ENCODE measurements around the gene ATAD3A.
"Not testable (repeated sequence)": the region's sequence is repeated elsewhere in the genome, so short reads cannot be mapped to it uniquely, and the experiment has no call there.

The ATAD3A gene

DNA sequence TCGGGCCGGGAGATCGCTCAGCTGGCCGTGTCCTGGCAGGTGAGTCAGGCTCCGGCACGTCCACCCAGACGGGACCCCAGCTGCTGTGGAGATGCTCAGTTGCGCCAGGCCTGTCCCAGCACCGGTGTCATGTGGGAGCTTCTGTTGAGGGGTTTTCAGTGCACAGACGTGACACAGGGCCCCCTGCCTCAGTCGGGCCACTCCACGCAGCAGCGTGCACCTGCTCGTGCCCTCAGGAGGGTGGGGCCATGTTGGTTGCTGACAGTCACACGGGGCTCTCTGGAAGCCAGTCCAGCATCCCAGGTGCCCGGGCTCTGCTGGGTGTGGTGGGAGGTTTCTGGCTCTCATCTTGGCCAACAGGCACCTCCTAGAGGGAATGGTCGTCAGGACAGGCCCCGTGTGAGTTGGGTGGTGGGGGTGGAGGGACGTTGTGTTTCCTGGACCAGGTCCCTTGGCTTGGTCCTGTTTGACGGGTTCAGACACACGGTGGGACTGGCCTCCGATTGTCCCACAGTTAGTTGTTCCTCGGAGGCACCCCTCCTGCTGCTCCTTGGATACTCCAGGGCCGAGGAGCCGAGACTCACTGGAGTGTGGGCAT lies 21.2 kb upstream of the ATAD3A start:
- DNase-seq, result no peak

- DNase-seq, result no peak
Measured at GRCh38 chr1:1491601-1492000, 20.4 kb upstream of the ATAD3A start.

GRCh38 chr1:1494311-1494710 lies 17.7 kb upstream of the ATAD3A start:
- not testable (repeated sequence) for DNase-seq

DNA sequence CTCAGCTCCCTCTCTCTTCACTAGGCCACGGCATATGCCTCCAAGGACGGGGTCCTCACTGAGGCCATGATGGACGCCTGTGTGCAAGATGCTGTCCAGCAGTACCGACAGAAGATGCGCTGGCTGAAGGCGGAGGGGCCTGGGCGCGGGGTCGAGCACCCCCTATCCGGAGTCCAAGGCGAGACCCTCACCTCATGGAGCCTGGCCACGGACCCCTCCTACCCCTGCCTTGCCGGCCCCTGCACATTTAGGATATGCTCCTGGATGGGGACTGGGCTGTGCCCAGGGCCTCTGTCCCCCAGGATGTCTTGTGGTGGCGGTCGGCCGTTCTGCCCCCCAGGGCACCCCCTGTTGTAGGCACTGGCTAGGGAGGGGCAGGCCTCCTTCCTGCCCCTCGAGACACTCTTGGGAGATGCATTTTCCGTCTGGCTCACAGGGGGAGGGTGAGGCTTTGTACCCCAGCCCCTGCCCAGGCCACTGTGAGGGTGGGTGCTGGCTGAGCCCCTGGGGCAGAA lies 16.4 kb upstream of the ATAD3A start:
- not testable (repeated sequence) for DNase-seq

GRCh38 chr1:1504777-1505365 lies 7.1 kb upstream of the ATAD3A start:
- peak; percentile 69 to 71 for DNase-seq

DNA sequence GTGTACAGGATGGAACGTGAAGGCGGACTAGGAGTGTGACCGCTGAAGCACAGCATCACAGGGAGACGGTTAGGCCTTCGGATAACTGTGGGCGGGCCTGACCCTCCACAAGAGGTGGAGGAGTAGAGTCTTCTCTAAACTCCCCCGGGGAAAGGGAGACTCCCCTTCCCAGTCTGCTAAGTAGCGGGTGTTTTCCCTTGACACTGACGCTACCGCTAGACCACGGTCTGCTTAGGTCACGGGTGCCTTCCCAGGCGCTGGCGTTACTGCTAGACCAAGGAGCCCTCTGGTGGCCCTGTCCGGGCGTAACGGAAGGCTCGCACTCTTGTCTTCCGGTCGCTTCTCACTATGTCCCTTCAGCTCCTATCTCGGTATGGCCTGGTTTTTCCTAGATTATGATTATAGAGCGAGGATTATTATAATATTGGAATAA lies 6.6 kb upstream of the ATAD3A start:
- peak; percentile 44 to 51 for DNase-seq

DNA sequence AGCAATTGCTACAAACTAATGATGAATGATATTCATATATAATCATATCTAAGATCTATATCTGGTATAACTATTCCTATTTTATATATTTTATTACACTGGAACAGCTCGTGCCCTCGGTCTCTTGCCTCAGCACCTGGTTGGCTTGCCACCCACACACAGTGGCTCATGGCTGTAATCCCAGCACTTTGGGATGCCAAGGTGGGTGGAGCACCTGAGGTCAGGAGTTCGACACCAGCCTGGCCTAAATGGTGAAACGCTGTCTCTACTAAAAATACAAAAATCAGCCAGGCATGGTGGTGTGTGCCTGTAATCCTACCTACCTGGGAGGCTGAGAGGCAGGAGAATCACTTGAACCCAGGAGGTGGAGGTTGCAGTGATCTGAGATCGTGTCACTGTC lies 6.2 kb upstream of the ATAD3A start:
- DNase-seq, result not testable (repeated sequence)

DNA sequence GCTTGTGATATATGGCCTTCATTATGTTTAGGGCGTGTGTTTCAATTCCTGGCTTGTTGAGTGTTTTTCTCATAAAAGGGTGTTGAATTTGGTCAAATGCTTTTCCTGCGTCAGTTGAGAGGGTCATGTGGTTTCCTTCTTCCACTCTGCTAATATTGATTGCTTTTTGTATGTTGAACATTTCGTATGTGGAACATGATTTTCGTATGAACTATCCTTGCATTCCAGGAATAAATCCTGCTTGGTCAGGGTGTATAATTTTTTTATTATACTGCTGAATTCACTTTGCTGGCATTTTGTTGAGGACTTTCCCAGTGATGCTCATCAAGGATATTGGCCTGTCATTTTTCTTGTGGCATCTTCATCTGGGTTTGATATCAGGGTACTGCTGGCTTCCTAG lies 4.7 kb upstream of the ATAD3A start:
- DNase-seq, result no peak

DNA sequence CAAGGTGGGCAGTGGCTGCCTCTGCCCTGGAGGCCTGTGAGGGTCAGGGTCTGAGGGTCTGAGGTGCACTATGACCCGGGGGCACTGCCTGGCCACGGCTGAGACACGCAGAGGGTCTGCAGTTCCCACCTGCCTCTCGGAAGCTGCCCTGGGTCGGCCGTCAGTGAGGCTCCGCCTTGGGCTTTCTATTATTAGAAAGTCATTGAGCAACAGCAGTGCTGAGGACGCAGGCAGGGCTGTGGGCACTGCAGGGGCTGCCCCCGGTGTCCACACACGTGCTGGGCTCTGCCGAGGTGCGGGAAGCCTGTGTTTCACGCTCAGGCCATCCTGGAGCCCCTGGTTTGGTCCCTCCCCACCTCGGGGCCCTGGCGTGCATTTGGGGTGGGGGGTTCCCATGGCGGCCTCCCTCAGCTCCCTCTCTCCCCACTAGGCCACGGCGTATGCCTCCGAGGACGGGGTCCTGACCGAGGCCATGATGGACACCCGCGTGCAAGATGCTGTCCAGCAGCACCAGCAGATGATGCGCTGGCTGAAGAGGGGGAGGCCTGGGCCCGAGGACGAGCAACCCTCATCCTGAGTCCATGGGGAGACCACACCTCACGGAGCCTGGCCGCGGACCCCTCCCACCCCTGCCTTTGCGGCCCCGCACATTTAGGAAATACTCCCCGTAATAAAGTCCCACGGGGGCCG lies 3.0 kb upstream of the ATAD3A start:
- DNase-seq, result not testable (repeated sequence)

DNA sequence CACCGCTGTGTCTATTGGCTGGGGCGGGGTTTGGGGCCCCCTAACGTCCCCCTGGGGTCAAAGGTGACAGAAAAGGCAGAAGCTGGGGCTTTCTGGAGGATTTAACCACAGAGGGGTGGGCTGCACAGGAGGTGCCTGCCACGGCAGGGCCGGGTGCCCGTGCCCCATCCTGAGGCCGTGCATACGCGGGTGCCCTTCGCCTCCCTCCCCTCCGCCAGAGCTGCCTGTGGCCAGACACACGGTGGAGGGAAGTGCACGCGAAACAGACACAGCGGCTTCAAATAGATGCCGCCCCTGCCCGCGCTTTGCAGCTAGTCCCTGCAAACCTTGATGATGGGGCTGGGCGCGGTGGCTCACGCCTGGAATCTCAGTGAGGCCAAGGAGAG lies 2.5 kb upstream of the ATAD3A start:
- DNase-seq, result not testable (repeated sequence)

GRCh38 chr1:1510912-1511532 lies 940 bp upstream of the ATAD3A start:
- peak; percentile 14 to 49 for DNase-seq

GRCh38 chr1:1512425-1512824 lies 463 bp downstream of the ATAD3A start:
- not testable (repeated sequence) for DNase-seq

GRCh38 chr1:1513675-1514074 lies 1.7 kb downstream of the ATAD3A start:
- not testable (repeated sequence) for DNase-seq

GRCh38 chr1:1514376-1514775 lies 2.4 kb downstream of the ATAD3A start:
- peak; percentile 80 to 84 for DNase-seq

DNA sequence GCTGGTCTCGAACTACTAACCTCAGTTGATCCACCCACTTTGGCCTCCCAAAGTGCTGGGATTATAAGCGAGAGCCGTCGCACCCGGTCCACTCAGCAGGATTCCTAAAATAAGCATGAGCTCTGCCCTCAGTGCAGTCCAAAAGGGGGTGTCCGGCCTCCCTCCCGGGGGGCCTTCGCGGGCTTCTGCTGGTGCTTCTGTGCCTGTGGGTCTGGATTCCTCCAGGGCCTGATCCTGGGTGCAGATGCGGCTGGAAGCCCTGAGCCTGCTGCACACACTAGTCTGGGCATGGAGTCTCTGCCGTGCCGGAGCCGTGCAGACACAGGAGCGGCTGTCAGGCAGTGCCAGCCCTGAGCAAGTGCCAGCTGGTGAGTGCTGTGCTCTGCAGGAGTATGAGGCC lies 5.0 kb downstream of the ATAD3A start:
- not testable (repeated sequence) for DNase-seq

DNA sequence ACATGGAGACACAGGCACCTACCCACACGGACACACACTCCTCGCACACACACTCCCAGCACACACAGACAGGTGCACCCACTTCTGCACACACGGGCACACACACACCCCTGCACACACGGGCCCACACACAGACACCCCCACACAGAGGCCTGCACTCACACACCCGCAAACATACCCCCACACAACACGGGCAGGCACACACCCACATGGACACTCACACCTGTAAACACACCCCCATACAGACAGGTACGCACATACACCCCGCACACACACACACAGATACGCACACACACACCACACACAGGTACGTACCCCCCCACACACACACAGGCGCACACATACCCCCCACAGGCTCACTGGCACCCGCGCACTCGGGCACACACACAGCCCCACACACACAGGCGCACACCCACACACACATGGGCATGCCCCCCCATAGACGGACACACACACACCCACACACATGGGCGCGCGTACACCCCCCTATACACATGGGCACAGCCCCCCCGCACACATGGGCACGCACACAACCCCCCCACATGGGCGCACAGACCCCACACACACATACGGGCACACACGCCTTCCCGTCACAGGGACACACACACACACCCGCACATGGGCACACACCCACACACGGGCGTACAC lies 6.1 kb downstream of the ATAD3A start:
- no peak for DNase-seq

- DNase-seq, result not testable (repeated sequence)
Measured at GRCh38 chr1:1518621-1519007, 6.7 kb downstream of the ATAD3A start.

GRCh38 chr1:1519805-1520505 lies 8.0 kb downstream of the ATAD3A start:
- not testable (repeated sequence) for DNase-seq

DNA sequence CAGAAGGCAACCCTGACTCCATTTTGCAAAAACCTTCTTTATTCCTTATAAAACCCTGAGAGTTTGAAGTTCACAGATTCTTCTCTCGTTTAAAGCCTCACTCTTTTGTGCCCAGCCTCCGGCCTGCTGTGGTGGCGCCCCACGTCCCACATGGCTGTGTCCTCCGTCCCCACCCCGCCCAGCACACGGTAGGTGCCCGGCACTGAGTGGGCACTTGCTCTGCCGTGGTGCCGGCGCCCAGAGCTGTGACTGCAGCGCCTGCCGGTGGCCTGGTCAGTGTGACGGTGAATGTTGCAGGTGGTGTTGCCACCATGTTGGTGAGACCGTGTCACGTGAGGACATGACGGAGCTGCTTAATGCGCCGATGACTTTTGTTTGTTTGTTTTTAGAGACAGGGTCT lies 9.4 kb downstream of the ATAD3A start:
- no peak for DNase-seq

DNA sequence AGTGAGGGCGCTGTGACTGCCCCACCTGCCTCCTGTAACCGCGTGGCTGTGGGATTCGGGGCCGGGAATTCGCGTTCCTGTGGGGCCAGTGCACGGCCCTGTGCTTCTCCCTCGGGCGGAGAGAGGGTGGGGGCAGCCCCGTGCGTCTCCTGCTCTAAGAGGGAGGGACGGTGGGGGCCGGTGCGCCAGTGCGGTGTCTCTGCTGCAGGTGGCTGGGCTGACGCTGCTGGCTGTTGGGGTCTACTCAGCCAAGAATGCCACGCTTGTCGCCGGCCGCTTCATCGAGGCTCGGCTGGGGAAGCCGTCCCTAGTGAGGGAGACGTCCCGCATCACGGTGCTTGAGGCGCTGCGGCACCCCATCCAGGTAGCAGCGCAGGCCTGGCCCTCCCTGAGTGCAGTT lies 10.6 kb downstream of the ATAD3A start:
- DNase-seq, result not testable (repeated sequence)

DNA sequence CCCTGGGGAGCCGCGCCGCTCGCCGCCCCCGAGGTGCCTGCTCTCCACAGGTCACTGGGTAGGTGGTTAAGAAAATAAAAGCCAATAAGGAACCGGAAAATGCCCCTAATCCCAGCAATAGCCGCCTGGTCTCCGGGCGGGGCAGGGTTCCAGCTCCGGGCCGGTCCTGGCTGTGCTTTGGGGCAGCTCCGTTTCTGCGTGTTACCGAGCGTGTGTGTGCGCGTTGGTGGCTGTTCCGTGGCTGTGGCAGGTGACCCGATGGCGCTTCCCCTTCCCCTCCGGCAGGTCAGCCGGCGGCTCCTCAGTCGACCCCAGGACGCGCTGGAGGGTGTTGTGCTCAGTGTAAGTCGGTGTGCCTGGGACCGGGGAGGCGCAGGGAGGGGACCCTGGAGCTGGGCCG lies 11.3 kb downstream of the ATAD3A start:
- not testable (repeated sequence) for DNase-seq

- DNase-seq, result not testable (repeated sequence)
Measured at GRCh38 chr1:1523651-1524050, 11.7 kb downstream of the ATAD3A start.

Data from Kasumi-1 (cell line).